ENCODE results near the gene B4GALT5.

The B4GALT5 gene

DNA sequence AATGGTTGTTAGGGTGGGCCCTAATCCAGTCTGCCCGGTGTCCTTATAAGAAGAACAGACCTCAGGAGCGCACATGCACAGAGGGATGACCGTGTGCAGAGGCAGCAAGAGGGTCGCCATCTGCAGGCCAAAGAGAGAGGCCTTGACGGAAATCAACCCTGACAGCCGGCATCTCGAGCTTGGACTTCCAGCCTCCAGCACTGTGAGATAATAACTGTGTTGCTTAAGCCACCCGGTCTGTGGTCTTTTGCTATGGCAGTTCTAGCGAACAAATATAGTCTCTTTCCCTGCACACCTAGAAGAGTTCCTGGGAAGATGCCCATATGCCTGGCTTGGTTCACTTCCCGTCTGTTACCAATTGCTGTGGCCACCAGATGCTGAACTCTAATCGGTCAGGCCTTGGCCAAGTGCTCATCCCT, 110.5 kb downstream of the B4GALT5 start:
- peak in 1 of 14 donors; percentile 83 for DNase-seq

GRCh38 chr20:49602345-49603208, 111.1 kb downstream of the B4GALT5 start:
- no peak for DNase-seq

DNA sequence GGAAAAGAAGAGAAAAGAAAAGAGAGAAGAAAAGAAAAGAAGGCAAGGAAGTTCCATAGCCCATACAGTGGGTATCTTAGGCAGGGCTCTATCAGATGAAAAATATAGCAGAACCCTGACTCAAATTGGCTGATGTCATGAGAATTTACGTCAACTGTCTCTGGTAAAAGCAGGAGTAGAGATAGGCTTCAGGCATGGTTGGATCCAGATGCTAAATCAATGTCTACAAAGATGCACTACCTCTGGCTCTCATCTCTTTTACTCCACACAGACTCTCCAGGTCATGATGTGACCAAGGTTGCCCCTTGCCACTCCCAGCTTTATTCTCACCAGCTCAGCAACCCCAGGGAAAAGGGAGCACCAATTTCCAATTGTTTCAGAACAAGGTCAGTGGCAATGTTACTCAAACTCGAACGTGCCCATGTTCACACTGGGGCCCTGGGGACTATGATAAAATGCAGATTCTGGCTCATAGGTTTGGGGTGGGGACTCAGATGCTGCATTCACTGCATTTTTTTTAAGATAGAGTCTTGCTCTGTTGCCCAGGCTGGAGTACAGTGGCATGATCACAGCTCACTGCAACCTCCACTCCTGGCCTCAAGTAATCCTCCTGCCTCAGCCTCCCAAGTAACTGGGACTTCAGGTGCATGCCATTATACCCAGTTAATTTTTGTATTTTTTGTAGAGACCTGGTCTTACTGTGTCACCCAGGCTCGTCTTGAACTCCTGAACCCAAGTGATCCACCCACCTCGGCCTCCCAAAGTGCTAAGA, 112.3 kb downstream of the B4GALT5 start:
- no peak for DNase-seq

GRCh38 chr20:49599746-49600113, 113.9 kb downstream of the B4GALT5 start:
- DNase-seq, result no peak

GRCh38 chr20:49597825-49598395, 115.8 kb downstream of the B4GALT5 start:
- no peak for DNase-seq

- no peak for DNase-seq
These were observed 117.7 kb downstream of the B4GALT5 start for GRCh38 chr20:49595811-49596561.

- no peak for DNase-seq
These were observed 118.3 kb downstream of the B4GALT5 start for GRCh38 chr20:49595346-49595745.

DNA sequence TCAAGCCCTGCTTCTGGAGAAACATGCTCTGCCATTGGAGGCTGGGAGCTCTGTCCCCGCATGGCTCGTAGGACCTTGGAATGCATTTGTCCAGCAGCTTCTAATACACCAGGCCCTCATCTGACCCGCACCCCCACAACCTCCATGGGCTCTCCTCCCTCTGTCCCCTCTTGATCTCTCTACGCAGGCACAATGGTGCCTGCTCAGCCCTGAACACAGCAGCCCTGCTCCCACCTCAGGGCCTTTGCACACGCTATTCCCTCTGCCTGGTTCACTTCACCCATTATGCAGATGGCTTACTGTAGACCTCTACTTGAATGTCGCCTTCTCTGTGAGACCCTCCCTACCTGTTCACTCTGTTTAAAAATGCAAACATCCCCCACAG, 118.8 kb downstream of the B4GALT5 start:
- DNase-seq, result no peak

DNA sequence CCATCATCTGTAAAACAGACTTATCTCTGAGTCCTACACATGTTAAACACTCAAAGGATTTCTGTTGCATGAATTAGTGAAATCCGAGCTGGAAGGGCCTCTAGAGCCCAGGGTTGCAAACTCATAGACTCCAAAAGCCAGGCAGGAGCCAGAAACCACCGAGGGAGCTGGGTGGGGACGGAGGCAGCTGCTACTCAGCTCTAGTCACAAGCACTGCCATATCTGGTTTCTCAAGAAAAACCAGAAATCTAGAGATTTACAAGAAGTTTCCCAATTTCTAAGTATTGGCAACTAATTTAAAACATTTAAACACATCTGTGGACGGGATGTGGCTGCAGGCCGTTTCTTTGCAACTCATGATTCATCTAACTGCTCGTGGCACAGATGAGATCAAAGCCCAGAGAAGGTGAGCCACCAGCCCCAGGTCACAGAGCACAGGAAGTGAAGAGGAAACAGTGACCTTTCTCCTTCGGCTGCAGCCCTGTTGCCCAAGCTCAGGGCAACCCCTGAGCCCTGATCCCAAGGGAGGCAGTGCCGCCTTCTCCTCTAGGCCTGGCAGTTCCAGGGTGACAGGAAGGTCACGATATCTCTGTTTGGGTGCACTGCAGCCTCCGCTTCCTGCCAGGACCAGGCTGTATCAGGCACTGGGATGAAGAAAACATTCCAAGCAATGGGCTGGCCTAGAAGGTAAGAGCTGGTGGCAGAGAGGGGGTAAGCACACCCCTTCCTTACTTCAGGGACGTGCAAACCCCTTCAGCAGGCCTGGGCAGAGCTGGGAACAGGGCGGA, 119.3 kb downstream of the B4GALT5 start:
- DNase-seq, result no peak

DNA sequence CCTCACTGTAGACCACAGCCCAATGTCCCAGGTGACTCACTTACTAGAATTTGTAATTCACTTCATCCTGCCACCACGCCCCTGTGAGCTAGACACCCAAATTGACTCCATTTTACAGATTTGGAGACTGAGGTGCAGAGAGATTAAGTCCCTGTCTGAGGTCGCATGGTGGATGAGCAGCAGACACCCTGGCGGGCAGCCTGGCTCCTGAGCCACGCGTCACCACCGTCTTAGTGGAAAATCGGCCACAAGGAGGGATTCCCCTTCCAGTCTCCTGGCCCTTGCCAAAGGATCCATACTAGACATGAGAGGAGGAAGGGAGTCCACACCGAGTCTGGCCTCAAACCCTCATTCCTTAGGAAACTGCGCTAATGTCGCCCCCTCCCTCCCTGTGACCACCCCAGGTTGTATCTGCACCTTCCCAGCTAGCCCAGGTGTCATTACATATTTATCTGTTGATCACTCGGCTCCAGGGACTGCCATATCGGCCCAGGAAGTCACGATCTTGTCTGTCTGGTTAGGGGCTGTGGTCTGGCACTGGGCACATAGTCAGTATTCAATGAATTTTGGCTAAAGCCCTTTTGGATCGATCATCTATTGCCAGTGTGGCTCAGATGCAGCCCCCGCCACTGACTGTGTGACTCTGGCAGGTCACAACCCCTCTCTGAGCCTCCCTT, 120.1 kb downstream of the B4GALT5 start:
- DNase-seq, result no peak

DNA sequence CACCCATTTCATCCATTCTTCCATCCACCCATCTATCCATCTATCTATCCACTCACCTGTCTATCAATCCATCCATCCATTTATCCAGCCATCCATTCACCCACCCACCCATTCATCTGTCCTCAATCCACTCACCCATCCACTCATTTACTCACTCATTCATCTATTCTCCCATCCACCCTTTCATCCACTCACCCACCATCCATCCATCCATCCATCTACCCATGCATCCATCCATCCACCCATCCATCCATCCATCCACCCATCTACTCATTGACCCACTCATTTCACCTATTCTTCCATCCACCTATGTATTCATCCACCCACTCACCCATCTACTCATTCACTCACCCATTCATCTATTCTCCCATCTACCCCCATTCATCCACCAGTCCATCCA, 121.6 kb downstream of the B4GALT5 start:
- no peak for DNase-seq

DNA sequence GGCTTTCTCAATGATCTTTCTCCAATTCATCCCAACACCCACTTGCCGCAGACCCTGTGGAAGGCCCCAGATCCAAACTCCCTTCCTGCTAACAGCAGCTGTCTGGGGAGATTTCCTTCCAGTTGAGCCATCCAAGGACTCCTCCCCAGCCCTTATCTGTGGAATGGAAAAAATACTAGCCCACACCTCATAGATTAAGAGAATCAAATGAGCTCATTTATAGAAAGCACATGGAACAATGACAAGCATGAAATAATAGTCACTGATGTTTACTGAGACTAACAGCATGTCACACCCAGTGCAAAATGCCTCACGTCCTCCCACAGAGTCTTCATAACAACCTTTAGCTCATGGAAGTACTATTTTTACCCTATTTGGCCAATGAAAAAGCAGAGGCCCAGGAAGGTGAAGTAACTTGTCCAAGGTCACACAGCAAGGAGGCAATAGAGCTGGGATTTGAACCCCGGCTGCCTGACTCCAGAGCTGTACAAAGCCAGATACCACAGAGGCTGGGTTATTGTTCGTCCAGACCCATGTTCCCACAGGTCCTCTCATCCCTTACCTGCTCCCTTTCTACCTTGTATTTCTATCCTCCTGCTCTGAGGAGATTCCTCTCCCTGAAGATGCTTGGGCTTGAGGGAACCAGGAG, 122.3 kb downstream of the B4GALT5 start:
- DNase-seq, result no peak

DNA sequence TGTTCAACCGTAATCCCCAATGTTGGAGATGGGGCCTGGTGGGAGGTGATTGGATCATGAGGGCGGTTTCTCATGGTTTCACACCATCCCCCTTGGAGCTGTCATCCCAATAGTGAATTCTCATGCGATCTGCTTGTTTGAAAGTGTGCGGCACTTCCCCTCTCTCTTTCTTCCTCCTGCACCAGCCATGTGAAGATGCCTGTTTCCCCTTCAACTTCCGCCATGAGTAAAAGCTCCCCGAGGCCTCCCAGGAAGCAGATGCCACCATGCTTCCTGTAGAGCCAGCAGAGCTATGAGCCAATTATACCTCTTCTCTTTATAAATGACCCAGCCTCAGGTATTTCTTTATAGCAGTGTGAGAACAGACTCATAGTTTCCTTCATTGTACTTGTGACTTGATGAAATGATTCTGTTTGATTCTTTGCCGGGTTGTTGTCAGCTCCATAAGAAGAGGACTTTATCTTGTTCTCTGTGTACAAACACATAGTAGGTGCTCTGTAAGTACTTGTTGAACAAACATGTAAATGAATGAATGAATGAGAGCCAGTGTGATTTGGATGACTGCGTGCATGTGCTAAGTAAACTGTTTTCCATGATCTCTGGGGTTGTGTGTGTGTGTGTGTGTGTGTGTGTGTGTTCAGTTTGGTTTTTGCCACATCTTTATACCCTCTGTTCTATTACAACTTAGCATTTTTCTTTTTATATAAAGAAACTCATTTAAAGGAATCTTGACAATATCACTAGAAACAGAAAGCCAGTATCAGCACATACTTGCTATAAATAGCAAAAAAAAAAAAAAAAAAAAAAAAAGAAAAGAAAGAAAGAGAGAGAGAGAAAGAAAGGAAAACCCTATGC, 123.3 kb downstream of the B4GALT5 start:
- no peak for DNase-seq

DNA sequence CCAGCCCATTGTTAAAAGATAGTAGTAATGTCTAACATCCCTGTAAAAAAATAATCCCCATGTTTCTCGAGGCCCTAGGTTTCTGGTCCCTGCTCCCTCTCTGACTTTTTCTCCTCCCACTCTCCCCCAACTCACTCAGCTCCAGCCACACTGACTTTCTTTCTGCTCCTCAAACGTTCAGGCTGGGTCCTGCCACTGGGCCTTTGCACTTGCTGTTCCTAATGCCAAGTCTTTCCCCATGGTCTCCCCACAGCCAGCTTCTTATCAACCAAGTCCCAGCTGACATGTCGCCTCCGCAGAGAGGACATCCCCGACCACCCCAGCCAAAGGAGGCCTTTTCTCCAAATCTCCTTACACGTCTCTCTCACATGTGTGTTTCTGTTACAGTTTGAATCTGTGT, 123.9 kb downstream of the B4GALT5 start:
- no peak for DNase-seq

- DNase-seq, result no peak
These were observed 126.5 kb downstream of the B4GALT5 start for GRCh38 chr20:49587111-49587570.

DNA sequence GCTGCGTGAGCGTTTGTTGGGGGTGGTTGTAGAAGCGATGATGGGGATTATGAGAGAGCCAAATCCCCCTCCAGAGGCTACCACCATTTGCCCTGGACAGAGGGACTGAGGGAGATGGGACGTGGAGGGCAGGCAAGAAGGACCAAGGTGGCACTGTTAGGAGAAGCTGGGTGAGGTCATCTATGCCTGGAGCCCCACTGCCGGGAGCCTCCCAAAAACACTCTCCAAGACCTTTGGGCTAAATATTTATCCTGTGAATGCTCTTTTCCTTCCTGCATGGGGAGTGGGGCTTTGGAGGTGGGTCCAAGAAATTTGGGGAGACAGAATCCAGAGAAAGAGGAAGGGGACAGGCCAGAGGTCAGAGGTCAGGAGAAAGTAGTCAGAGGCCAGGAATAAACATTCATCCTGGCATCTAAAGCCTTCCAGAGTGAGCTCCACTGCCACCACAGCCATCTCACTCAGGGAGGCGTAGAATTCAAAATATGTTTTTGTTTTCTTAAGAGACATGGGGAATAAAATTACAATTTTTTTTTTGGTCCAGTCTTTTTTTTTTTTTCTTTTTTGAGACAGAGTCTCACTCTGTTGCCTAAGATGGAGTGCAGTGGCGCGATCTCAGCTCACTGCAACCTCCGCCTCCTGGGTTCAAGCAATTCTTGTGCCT, 128.0 kb downstream of the B4GALT5 start:
- DNase-seq, result no peak

DNA sequence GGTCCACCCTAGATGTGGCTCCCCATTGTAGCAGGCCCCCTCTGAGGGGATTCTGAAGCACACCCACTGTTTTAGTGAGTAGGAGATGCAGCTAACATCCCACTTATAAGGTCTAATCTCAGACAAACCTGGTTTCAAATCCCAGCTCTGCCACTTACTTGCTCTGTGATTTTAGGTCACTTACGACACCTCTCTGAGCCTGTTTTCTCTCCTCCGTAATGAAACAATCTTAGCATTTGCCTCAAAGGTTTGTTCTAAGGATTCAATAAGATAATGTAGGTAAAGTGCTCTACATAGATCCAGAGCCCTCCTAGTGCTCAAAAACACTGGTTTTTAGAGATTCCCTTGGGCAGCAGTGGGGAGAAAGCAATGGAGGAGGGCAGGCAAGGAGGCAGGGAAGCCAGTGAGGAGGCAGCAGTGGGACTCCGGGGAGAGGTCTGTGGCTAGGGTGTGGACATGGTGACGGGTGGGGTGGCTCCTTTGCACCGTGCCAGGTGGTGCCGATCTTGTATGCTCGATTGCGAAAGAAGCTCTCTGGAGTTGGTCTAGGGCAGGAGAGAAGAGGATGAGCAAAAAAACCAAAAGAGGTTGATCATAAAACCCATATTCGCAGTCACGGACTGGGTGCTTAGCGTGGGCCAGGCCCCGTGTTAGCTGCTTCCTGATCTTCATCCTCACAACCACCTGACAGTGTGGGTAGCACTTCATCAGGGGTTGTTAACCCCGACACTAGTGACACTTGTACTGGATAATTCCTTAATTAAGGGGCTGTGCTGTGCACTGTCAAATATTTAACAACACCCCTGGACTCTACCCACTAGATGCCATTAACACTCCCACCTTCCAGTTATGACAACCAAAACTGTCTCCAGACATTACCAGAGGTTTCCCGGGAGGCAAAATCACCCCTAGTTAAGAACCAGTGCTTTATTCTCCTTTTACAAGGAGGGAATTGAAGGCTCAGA, 129.0 kb downstream of the B4GALT5 start:
- no peak for DNase-seq
